ENCODE data around the gene SLK.

SLK gene

DNA sequence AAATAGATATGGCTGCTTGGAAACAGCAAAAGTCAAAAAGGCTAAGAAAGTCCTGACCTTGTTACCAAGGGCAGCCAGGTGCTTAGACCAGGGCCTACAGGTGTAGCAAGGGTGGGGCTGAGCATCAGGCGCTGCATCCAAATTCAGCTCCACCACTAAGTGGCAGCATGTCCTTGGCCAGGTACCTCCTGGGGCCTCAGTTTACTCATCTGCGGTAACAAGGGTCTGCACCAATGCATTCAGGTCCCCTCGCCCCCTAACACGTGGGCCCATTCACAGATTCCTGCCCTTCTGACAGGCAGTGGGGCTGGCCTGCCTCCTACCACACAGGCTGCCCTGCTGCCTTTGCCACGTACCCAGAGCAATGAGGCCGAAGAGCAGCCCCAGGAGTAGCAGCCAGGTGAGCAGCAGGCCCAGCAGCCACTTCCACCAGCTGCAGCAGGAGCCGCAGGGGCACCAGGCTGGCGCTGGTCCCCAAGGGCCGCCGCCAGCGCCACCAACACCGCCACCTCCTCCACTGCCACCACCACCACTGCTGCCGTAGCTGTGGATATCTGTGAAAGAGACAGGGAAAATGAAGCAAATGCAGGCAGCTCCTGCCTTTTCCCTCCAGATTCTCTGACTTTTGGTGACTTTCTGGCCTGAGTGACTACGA is 89.8 kb downstream of the SLK start:
- DNase-seq: no peak

DNA sequence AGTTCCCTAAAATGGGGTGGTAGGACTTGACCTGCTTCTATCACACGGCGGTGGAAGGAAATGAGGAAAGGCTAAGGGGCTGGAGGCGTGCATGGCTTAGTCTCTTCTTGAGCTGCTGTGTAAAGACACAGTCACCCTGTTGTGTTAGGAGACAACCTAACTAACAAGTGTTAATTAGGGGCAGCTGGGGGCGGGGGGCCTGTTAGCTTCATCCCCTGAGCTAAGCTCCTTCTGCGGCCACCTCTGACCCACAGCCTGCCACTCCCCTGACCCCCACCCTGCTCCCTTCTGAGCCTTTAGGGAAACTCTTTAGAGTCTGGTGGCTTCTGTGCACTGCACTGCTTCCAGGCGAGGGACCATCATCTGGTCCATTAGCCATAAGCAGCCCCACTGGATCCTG is 90.8 kb downstream of the SLK start:
- DNase-seq: no peak

DNA sequence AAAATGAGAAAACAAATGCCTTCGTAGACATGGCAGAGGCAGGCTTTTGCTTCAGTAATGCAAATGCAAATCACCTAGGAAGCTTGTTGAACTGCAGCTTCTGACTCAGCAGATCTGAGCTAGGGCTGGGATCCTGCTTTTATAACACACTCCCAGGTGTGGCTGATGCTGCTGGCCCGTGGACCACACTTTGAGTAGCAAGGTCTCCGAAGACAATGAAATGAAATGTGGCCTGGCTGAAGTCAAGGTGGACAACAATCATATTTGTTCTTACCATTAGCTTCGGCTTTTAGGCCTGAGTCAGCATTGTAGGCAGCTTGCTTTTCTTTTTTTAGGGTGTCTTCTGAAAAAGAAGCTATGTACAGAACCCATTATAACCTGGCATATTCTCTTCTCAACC is 92.4 kb downstream of the SLK start:
- DNase-seq: no peak

DNA sequence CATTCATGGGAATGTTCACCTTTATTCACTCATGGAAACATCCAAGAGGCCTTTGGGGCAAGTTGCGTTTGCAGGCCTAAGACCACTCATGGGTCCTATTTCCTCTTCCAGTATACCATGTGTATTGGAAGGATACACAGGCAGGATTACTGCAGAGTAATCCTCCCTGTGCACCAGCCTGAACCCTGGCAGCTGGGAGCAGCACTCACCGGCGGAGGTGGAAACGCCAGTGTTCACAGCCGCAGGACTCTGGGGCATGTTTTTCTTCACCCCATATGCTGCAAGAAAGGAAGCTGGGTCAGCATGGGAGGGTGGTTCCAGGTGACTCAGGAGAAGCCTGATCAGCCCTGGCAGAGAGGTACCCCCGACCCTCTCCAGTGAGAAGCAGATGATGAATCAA is 94.3 kb downstream of the SLK start:
- DNase-seq: no peak

DNA sequence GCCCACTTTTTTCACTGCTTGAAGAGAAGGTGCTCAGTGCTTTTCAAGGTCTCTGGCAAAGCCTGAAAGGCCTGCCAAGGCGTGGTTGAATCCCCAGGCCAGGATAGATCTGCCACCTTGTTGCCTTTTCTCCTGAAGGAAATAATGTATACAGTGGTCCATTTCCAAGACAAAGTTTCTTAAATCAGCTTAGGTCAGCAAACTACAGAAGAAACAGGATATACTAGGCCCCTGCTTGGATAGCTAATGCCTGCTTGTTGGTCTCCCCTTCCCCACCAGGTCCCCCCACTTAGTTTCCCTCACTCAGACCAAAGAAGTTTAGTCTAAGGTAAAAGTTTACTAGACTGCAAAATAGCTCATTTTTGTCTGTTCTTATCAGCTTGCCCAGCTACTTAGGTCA is 98.8 kb downstream of the SLK start:
- no peak for DNase-seq

DNA sequence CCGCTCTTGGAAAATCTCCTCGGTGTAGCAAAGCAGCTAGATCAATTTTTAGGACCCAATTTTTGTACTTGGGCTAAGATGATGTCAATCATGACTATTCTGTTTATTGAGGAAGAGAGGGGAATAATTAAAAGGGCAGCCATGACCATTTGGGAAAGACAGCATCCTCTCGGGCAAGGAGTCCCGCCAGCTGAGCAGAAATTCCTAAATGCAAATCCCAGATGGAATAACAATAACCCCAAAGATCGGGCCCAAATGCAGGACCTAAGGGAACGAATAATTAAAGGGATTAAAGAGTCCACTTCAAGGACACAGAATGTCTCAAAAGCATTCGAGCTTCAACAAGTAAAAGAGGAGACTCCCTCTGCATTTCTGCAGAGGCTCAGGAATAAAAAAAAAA is 100.0 kb downstream of the SLK start:
- no peak for DNase-seq

DNA sequence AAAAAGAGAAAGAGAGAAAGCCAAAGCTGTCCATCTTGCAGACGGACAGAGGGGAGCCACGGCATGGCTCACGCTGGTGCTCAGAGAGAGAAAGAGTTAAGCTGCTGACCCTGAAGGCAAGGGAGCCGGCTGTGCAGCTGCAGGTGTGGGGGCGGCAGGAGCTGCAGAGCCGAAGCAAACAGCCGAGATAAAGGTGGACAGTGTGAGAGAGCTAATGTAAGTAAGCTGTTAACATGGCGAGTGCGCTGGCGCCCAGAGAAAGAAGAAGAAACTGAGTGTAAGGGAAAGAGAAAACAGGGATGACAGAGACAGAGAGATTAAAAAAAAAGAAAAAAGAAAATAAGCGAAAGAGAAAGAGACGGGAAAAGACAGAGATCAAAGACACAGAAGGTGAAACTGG is 100.6 kb downstream of the SLK start:
- no peak for DNase-seq

DNA sequence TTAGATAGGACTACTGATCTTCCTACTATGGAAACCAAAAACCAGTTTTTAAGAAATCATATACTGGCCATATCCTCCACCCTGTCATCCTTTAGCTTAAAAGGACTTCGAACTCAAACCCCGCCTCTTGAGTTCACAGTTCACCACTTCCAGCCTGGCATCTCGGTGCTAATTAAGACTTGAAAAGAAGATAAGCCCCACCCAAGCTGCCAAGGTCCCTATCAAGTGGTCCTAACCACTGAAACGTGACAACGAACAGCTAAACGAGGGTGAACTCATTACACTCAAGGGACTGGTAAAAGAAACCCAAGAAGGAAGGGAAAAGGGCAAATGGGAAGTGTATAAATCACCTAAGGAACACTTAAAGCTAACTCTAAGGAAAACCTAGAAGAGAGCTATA is 102.7 kb downstream of the SLK start:
- no peak for DNase-seq

DNA sequence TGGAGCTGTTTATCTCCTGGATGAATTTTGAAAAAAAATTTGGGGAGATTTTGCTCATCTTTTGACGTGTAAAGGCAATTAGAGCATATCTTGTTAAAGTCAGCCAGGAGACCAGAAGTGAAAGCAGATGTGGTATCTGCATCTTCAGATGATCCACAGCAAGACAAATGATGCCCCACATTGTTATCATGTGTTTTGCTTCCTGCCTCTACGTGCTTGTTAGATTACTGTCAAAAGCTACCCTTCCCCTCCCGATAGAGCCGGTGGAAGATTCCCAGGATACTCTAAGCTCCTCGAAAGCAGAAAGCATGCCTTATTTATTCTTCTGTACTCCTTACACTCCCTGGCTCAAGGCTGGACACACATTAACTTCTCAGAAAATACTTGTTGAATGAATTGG is 105.8 kb downstream of the SLK start:
- no peak for DNase-seq

DNA sequence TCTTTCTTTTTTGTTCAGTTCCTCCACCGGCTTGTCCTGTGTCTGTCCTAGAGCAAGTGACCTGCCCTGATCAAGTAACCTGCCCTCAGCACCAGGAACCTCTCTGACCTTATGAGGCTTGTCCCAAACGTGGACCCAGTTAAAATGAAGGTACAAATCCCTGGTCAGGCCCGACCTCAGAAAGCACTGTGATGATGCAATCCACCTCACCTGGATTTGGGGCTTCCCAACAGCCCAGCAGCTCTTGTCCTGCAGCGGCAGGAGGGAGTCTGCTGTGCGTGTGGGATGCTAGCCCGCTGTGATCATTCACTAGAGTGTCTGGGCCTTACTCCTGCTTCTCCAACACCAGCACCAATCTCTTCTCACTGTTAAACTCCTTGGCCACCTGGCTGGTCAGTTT is 107.6 kb downstream of the SLK start:
- DNase-seq: no peak

DNA sequence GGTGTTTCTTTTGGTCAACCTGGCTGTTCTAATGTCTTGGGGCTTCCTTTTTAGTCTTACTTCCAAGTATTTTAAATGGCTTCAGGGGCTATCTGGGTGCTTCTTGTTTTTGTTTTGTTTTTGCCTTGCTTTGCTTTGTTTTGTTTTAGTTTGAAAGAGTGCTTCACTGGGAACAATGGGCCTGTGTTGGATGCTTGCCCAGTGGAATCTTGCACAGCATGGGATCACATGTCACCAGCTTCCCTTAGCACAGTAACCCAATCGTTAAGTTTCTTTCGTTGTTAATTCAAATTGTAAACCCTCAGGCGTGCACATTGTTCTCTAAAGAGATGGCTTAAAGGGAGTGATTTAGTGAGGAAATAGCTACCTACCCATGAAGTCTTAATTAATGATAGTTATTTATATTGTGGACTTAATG is 109.8 kb downstream of the SLK start:
- DNase-seq: no peak

DNA sequence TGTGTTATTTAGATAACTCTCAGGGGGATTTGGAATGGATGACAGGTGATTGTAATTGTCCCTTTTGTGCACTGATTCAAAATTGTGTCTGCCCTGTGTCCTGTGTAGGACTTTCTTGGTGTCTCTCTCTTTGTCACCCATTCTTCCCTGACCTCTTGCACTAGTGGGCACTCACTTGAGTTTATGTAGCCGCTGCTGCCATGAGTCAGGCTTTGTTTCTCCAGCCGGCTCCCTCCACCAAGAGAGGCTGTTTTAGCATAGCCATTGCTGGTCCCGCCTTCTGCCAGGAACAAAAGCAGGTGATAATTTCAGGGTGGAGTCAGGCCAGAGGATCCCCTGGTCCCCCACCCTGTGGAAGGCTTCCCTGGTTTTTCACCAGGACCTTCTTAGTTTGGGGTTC is 110.3 kb downstream of the SLK start:
- DNase-seq: no peak

DNA sequence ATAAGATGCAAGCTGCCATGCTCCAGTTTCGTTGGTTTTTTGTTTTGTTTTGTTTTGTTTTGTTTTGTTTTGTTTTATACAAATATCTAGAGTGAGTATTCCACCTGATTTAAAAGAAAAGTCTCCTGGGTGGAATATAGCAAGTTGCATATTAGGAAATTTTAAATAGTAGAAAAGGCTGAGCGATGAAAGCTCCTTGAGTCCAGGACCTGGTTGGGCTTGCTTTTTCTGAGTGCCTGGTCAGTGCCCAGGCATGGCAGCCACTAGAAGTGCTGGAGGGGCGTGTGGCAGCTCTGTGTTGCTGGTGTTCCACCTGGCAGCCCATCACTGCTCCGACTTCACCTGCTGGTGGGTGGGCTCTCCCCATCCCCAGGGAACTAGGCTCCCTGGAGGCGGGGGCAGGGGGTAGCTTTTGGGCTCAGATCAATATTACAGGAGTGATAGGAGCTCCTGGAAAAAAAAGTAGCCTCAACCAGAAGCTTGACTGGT is 110.8 kb downstream of the SLK start:
- no peak for DNase-seq
